Testis (tissue), 3 donors: ENCODE measurements around the gene MGST3. TPM values are rescaled to one million over a fixed set of nuclear protein-coding genes. Genes with fewer than 3 reads are reported as not detected.
"Not testable (repeated sequence)": the region's sequence is repeated elsewhere in the genome, so short reads cannot be mapped to it uniquely, and the experiment has no call there.

Source experiments
- DNase-seq: peaks from one replicate; pipeline ENCODE4 v3.0.0-alpha.2; 2019
- H3K27ac ChIP-seq, 2 donors: fragments of 200-600 bp; sonication (generic); one replicate each; pipeline ENCODE4 v1.5.1; 2019
- H3K27me3 ChIP-seq: fragments of 200-600 bp; sonication (generic); one replicate; pipeline ENCODE4 v1.5.1; 2019
- H3K36me3 ChIP-seq: fragments of 200-600 bp; sonication (generic); one replicate; pipeline ENCODE4 v1.5.1; 2017; ENCODE audit warnings: low read depth; ENCODE audit errors: missing control alignments
- H3K4me1 ChIP-seq: fragments of 200-600 bp; sonication (generic); one replicate; pipeline ENCODE4 v1.5.1; 2019
- H3K4me3 ChIP-seq, 2 donors: fragments of 200-600 bp; sonication (generic); one replicate each; pipeline ENCODE4 v1.5.1; 2017 to 2019
- H3K9me3 ChIP-seq: fragments of 200-600 bp; sonication (generic); one replicate; pipeline ENCODE4 v1.5.1; 2017
- POLR2A ChIP-seq: fragments of 450-650 bp; IDR thresholded peaks from one replicate; pipeline ENCODE4 v1.6.1; 2017; ENCODE audit warnings: antibody characterized with exemption, mild to moderate bottlenecking, moderate library complexity
- WGBS, 2 donors: methylation state at CpG; one replicate each; pipeline ENCODE4 v1.1.5; 2018; 5-methylcytosine and 5-hydroxymethylcytosine counted together
- intact Hi-C: fragments of 100-400 bp; cut with DNase I; formaldehyde crosslinking; loops from one replicate; pipeline ENCODE4 v1.15.1; 2023; ENCODE audit warnings: low total_unique reads
- polyA plus RNA-seq: library from polyadenylated mRNA; stranded (reverse); fragments of 350-450 nt; fragmentation: Illumina TruSeq; extraction: RNeasy Lipid Tissue Mini Kit (QIAGEN cat#74804); gene quantifications from one replicate; pipeline ENCODE4 v1.2.3, GENCODE V29; 2014; ENCODE audit warnings: low read depth, low replicate concordance; ENCODE audit not compliant: insufficient read depth
- total RNA-seq, 2 donors: library from RNA; depleted of rRNA; stranded (reverse); fragments of >200 nt; gene quantifications; one replicate each; pipeline ENCODE4 v1.2.3, GENCODE V29; 2016
- TF ChIP-seq, protein P1 (sequence below), 3 experiments: fragments of 450-650 bp in 2 of 3; fragments of 200-600 bp in 1 of 3; sonication (generic) in 1 of 3; IDR thresholded peaks; one replicate each; pipeline ENCODE4 v1.5.1; 2016 to 2019; ENCODE audit warnings: antibody characterized with exemption in 3 of 3, mild to moderate bottlenecking in 2 of 3, moderate library complexity in 1 of 3

MGST3 gene
- total and polyA plus RNA-seq, 3 donors from 2014 or later = 190 to 278 (median 209) TPM

DNA sequence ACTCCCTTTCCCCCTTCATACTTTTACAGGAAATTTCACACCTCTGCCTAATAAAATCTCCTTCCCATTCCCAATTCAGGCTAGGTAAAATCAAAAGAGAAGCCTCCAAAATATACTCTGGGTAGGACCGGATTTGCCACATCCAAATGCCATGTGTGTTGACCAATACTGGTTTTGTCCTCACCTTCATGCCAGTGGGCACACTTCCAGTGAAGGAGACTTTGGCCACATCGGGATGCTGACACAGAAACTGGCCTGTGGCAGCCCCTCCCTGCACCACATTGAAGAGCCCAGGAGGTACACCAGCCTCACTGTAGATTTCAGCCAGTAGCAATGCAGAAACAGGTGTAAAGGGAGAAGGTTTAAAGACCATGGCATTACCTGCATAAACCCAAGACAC, 49.3 kb downstream of the MGST3 start:
- Histone ChIP-seq H3K27ac (no peak overlapping the region), H3K27me3 (no peaks in the 10 kb centered on the region), H3K4me1 (peaks cover 4% of the 10 kb centered on the region), H3K9me3 (no peaks in the 10 kb centered on the region), H3K4me3 (no peak overlapping the region), H3K36me3 (no peaks in the 10 kb centered on the region)
- intact Hi-C loops = no loop called here
- WGBS, 2 donors = 86 to 95% methylated on average over 2 of the region's 2 CpGs
- TF ChIP-seq, protein P1, sequence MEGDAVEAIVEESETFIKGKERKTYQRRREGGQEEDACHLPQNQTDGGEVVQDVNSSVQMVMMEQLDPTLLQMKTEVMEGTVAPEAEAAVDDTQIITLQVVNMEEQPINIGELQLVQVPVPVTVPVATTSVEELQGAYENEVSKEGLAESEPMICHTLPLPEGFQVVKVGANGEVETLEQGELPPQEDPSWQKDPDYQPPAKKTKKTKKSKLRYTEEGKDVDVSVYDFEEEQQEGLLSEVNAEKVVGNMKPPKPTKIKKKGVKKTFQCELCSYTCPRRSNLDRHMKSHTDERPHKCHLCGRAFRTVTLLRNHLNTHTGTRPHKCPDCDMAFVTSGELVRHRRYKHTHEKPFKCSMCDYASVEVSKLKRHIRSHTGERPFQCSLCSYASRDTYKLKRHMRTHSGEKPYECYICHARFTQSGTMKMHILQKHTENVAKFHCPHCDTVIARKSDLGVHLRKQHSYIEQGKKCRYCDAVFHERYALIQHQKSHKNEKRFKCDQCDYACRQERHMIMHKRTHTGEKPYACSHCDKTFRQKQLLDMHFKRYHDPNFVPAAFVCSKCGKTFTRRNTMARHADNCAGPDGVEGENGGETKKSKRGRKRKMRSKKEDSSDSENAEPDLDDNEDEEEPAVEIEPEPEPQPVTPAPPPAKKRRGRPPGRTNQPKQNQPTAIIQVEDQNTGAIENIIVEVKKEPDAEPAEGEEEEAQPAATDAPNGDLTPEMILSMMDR (IDR thresholded peaks at IDR 0.05) = no peak
- no peak for TF ChIP-seq POLR2A
- DNase-seq = no peak

DNA sequence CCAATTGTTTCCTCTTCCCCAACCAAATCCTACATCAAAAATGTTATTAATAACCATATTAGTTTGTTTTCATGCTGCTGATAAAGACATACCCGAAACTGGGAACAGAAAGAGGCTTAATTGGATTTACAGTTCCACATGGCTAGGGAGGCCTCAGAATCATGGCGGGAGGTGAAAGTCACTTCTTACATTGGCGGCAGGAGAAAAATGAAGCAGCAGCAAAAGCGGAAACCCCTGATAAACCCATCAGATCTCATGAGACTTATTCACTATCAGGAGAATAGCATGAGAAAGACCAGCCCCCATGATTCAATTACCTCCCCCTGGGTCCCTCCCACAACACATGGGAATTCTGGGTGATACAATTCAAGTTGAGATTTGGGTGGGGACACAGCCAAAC, 49.7 kb downstream of the MGST3 start:
- H3K27ac ChIP-seq, H3K4me3 ChIP-seq, H3K4me1 ChIP-seq, H3K27me3 ChIP-seq, H3K9me3 ChIP-seq, DNase-seq, intact Hi-C loops, H3K36me3 ChIP-seq: not testable (repeated sequence)
- 93 to 97% methylated on average over 4 of the region's 4 CpGs for WGBS, 2 donors

DNA sequence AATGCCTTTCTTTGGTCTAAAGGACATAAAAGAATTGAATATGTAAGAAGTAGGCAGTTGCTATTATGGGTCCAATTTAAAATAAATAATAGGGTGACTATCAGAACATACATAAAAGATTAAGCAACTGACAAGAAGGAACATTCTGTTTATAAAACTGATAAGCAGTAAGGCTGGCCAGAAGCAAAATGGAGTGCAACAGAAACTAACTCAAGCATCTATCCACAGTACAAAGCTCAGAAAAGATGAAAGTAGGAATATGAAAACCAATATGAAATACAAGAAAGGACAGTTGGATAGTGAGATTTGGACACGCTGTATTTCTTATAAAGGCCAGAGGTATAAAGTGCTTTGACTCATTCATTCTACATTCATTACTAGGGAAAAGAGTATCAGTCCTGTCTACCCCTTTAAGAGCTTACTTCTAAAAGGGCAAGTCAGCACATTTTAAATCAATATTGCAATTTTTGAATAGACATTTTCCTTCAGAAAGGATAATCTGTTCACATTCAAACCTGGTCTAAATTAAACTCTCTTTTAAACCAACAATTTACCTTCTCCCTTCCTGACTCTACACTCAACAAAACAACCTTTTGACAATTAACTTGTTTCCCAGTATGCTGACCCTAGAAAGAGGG, 52.9 kb downstream of the MGST3 start:
- 21 to 44% methylated on average over 1 of the region's 1 CpG for WGBS, 2 donors
- no peaks in the 10 kb centered on the region for H3K36me3 ChIP-seq
- no peaks in the 10 kb centered on the region for H3K9me3 ChIP-seq
- H3K27me3 ChIP-seq = no peaks in the 10 kb centered on the region
- DNase-seq = no peak
- no peak overlapping the region for H3K4me3 ChIP-seq
- TF ChIP-seq POLR2A = no peak
- TF ChIP-seq, protein P1 (IDR thresholded peaks at IDR 0.05) = no peak
- peaks cover 20% of the 10 kb centered on the region for H3K4me1 ChIP-seq
- intact Hi-C loops = no loop called here
- H3K27ac ChIP-seq = no peak overlapping the region

DNA sequence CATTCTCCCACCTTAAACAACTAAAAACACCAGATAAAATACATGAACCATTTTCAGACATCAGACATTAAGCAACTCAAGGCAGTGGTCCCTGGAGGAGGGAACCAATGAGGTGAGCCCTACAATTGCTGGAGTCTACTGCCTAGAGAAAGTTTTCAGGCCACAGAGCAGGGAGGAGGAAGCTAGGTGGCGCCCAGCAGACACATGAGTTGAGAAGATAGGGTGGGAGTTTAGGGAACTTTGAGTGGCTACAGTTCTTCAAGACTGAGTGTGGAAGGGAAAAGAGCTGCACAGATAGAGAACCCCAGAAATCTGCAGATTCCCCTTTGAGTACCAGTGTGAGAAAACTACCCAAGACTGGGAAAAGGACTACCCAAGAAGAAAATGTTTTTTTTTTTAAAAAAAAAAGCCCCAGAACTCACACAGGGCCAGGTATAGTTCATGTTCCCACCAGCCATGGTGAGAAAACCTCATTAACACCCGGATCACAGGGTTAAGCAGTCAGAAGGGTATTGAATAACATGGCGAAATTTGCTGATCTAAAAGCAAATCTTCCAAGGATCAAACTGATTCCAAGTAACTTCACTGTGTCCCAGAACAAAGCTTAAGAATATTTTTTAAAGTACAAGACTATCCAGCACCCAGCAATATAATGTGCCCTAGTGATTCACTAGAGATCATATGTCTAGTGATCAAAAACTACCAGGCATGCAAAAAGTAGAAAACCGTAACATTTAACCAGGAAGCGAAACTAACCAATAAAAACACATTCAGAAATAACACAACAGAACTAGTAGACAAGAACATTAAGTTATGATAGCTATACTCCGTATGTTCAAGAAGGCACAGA, 55.3 kb downstream of the MGST3 start:
- peaks cover 23% of the 10 kb centered on the region for H3K4me1 ChIP-seq
- WGBS, 2 donors = 74 to 88% methylated on average over 6 of the region's 6 CpGs
- H3K9me3 ChIP-seq = no peaks in the 10 kb centered on the region
- H3K27ac ChIP-seq = peak overlapping the region in 1 of 2 donors; percentile 21
- peak; percentile 67 for DNase-seq
- H3K27me3 ChIP-seq = no peaks in the 10 kb centered on the region
- no peak overlapping the region for H3K4me3 ChIP-seq
- TF ChIP-seq POLR2A = no peak
- TF ChIP-seq, protein P1 (IDR thresholded peaks at IDR 0.05) = peak in 1 of 3 experiments; percentile 13
- H3K36me3 ChIP-seq = no peaks in the 10 kb centered on the region
- intact Hi-C loops = no loop called here

DNA sequence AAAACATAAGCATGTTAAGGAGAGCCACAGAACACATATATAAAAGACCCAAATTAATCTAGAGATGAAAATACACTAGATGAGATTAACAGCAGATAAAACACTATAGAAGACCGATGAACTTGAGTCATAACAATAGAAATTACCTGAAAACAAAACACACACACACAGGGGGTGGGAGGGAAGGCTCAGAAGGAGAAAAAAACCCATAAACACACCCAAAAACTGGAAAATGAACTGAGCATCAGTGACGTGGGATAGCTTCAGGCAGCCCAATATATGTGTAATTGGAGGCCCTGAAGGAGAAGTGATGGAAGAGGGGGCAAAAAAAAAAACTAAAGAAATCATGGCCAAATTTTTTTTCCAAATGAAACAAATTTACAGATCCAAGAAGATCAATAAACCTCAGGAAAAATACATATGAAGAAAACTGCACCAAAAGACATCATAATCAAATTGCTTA, 56.0 kb downstream of the MGST3 start:
- no peak for DNase-seq
- H3K36me3 ChIP-seq = no peaks in the 10 kb centered on the region
- H3K27ac ChIP-seq = peak overlapping the region in 1 of 2 donors; percentile 21
- no peaks in the 10 kb centered on the region for H3K9me3 ChIP-seq
- no peaks in the 10 kb centered on the region for H3K27me3 ChIP-seq
- peaks cover 23% of the 10 kb centered on the region for H3K4me1 ChIP-seq
- intact Hi-C loops = no loop called here
- 84 to 90% methylated on average over 2 of the region's 2 CpGs for WGBS, 2 donors
- TF ChIP-seq, protein P1 (IDR thresholded peaks at IDR 0.05) = no peak
- TF ChIP-seq POLR2A = no peak
- H3K4me3 ChIP-seq = no peak overlapping the region
